GM12878 (cell line): ENCODE measurements around the gene CHST5. TPM values are rescaled to one million over a fixed set of nuclear protein-coding genes. Genes with fewer than 3 reads are reported as not detected.

Experiments used
- ATAC-seq: fragments of 200-7000 bp; cut with Tn5 transposase; 3 replicates; pipeline ENCODE4 v1.9.1; 2020; ENCODE audit warnings: mild to moderate bottlenecking, moderate library complexity
- BruUV-seq: library from RNA; stranded (reverse); fragments of 400-500 nt; replicated peaks from 2 replicates; lab custom pipeline; 2021; lab: Mats Ljungman, UMichigan
- CTCF ChIA-PET: fragments of 300-600 bp; sonication (Branson Sonifier 250); formaldehyde crosslinking; extraction: SDS; loops from one replicate; lab custom pipeline; 2021; ENCODE audit warnings: inconsistent platforms; lab: Yijun Ruan, JAX
- POLR2A ChIA-PET: fragments of 350-600 bp; formaldehyde crosslinking; extraction: SDS; loops from one replicate; lab custom pipeline; 2021; ENCODE audit warnings: inconsistent platforms; lab: Charles Lee
- RAD21 ChIA-PET: fragments of 300-600 bp; sonication (Branson Sonifier 250); formaldehyde crosslinking; loops from one replicate; lab custom pipeline; 2023; ENCODE audit warnings: antibody characterized with exemption; ENCODE audit not compliant: unreplicated experiment; lab: Charles Lee
- SMC1A ChIA-PET: fragments of 300-600 bp; sonication (Branson Sonifier 250); formaldehyde crosslinking; loops from one replicate; lab custom pipeline; 2023; ENCODE audit not compliant: unreplicated experiment, uncharacterized antibody; lab: Charles Lee
- DNase-seq: peaks from one replicate; pipeline ENCODE4 v3.0.0-alpha.2; 2011; ENCODE audit warnings: low read depth, low spot score
- FAIRE-seq: peaks from 3 replicates; lab custom pipeline; 2011; peaks lifted over from hg19 to GRCh38; lab: Jason Lieb, UNC
- H2AFZ ChIP-seq: 2 replicates; pipeline ENCODE4 v1.6.0; 2011; ENCODE audit warnings: low read depth, low read length, control low read depth; ENCODE audit not compliant: control insufficient read depth
- H3K27ac ChIP-seq: 2 replicates; pipeline ENCODE4 v1.5.1; 2011; ENCODE audit warnings: control low read depth; ENCODE audit not compliant: control insufficient read depth, insufficient read depth
- H3K27me3 ChIP-seq, 2 experiments: replicated peaks in 1 of 2; 2 replicates each; pipeline versions ENCODE4 v1.6.0 to v1.6.1; 2011; ENCODE audit warnings: low read length in 1 of 2; ENCODE audit not compliant: control insufficient read depth in 2 of 2, insufficient read depth in 2 of 2
- H3K36me3 ChIP-seq, 2 experiments: 2 replicates each; pipeline ENCODE4 v1.5.1; 2011; ENCODE audit warnings: low read length in 1 of 2; ENCODE audit not compliant: control insufficient read depth in 2 of 2, insufficient read depth in 2 of 2
- H3K4me1 ChIP-seq: 2 replicates; pipeline ENCODE4 v1.6.1; 2011; ENCODE audit warnings: mild to moderate bottlenecking, low read length, moderate library complexity, mixed read lengths; ENCODE audit not compliant: control insufficient read depth, insufficient read depth
- H3K4me2 ChIP-seq: 2 replicates; pipeline ENCODE4 v1.6.0; 2011; ENCODE audit warnings: control low read depth; ENCODE audit not compliant: control insufficient read depth, insufficient read depth
- H3K4me3 ChIP-seq: fragments of 200-600 bp; sonication (generic); 2 replicates; pipeline ENCODE4 v1.5.1; 2016
- H3K79me2 ChIP-seq: 2 replicates; pipeline ENCODE4 v1.6.0; 2011; ENCODE audit warnings: low read length; ENCODE audit not compliant: control insufficient read depth, insufficient read depth
- H3K9ac ChIP-seq: 2 replicates; pipeline ENCODE4 v1.8.0; 2011; ENCODE audit warnings: low read length, control low read depth, mixed read lengths; ENCODE audit not compliant: control insufficient read depth, insufficient read depth
- H3K9me3 ChIP-seq: replicated peaks from 3 replicates; pipeline ENCODE4 v1.5.1; 2011; ENCODE audit warnings: mild to moderate bottlenecking, low read length; ENCODE audit not compliant: control insufficient read depth, insufficient read depth
- H4K20me1 ChIP-seq: 2 replicates; pipeline ENCODE4 v1.6.0; 2011; ENCODE audit not compliant: control insufficient read depth, insufficient read depth
- BCL11A ChIP-seq: IDR thresholded peaks from 2 replicates; pipeline ENCODE4 v1.6.1; 2011; ENCODE audit warnings: low read depth, low read length
- MTA3 ChIP-seq: IDR thresholded peaks from 2 replicates; pipeline ENCODE4 v1.6.1; 2012; ENCODE audit warnings: low read length, inconsistent platforms, borderline replicate concordance
- RAD21 ChIP-seq: IDR thresholded peaks from 2 replicates; pipeline ENCODE4 v1.6.1; 2011; ENCODE audit warnings: mild to moderate bottlenecking, low read depth, low read length, moderate library complexity; ENCODE audit not compliant: insufficient read depth
- RFX5 ChIP-seq: IDR thresholded peaks from 2 replicates; pipeline ENCODE4 v1.6.1; 2011; ENCODE audit warnings: low read depth, low read length, improper control_type of control experiment
- RUNX3 ChIP-seq: IDR thresholded peaks from 2 replicates; pipeline ENCODE4 v1.6.1; 2012; ENCODE audit warnings: low read length, inconsistent platforms
- STAT3 ChIP-seq: IDR thresholded peaks from 2 replicates; pipeline ENCODE4 v1.6.1; 2011; ENCODE audit warnings: low read depth, low read length, improper control_type of control experiment
- SUZ12 ChIP-seq: fragments of 200-600 bp; sonication (generic); IDR thresholded peaks from one replicate; pipeline ENCODE4 v1.6.1; 2018; ENCODE audit warnings: antibody characterized with exemption, mild to moderate bottlenecking; ENCODE audit not compliant: unreplicated experiment
- ZSCAN29 ChIP-seq: fragments of 450-650 bp; IDR thresholded peaks from 2 replicates; pipeline ENCODE4 v1.6.1; 2017; ENCODE audit warnings: mild to moderate bottlenecking, moderate library complexity
- WGBS: methylation state at CpG from one replicate; pipeline ENCODE4 v1.1.6; 2016; ENCODE audit warnings: low lambda C conversion rate; ENCODE audit not compliant: insufficient replicate concordance, insufficient coverage; ENCODE audit errors: missing lambda C conversion rate; 5-methylcytosine and 5-hydroxymethylcytosine counted together
- in situ Hi-C: fragments of 300-500 bp; cut with MboI; formaldehyde crosslinking; loops from 9 replicates; pipeline ENCODE4 v1.14.3; 2018; ENCODE audit warnings: mixed read lengths
- intact Hi-C: fragments of 100-400 bp; cut with micrococcal nuclease; formaldehyde crosslinking; loops from one replicate; pipeline ENCODE4 v1.14.2; 2022; ENCODE audit not compliant: unreplicated experiment
- polyA plus RNA-seq, 11 experiments: library from polyadenylated mRNA; depleted of rRNA in 4 of 11; unstranded in 6 of 11; stranded (reverse) in 5 of 11; fragments of >200 nt; fragmentation: Nextera tagmentation in 4 of 11; fragmentation: Illumina TruSeq in 1 of 11; extraction: Ambion mirVana in 4 of 11; extraction: Trizol in 1 of 11; gene quantifications; 1 replicate in 1 of 11; 2 replicates in 10 of 11; pipeline versions ENCODE4 v1.2.1 to v1.2.3, GENCODE V29; 2011 to 2016; ENCODE audit warnings: inconsistent platforms in 2 of 11, missing spikeins in 2 of 11, low read depth in 1 of 11
- total RNA-seq, 4 experiments: library from RNA; depleted of rRNA in 3 of 4; stranded (reverse); fragments of >200 nt in 3 of 4; fragmentation: Illumina TruSeq in 1 of 4; extraction: Trizol in 1 of 4; gene quantifications; 2 replicates each; pipeline versions ENCODE4 v1.2.1 to v1.2.3, GENCODE V29; 2013 to 2021
- TF ChIP-seq, protein P1 (sequence below): fragments of 450-650 bp; IDR thresholded peaks from 2 replicates; pipeline ENCODE4 v1.6.1; 2017; ENCODE audit warnings: mild to moderate bottlenecking, low read depth, inconsistent platforms; ENCODE audit not compliant: poor library complexity, severe bottlenecking
- TF ChIP-seq, protein P2 (sequence below), 3 experiments: IDR thresholded peaks in 2 of 3; conservative IDR thresholded peaks in 1 of 3; 2 replicates each; pipeline ENCODE4 v1.5.1; 2011; ENCODE audit warnings: low read depth in 3 of 3, low read length in 3 of 3, mild to moderate bottlenecking in 3 of 3, control low read depth in 2 of 3, moderate library complexity in 2 of 3, inconsistent platforms in 1 of 3, mixed read lengths in 1 of 3; ENCODE audit not compliant: control insufficient read depth in 2 of 3, insufficient read depth in 1 of 3; ENCODE audit errors: extremely low read depth in 1 of 3
- TF ChIP-seq, protein P3 (sequence below): fragments of 450-650 bp; formaldehyde crosslinking; IDR thresholded peaks from 2 replicates; pipeline ENCODE4 v1.4.0; 2022; ENCODE audit warnings: mild to moderate bottlenecking, moderate library complexity
- TF ChIP-seq, protein P4 (sequence below): IDR thresholded peaks from 2 replicates; pipeline ENCODE4 v1.6.1; 2012; ENCODE audit warnings: low read depth, low read length, improper control_type of control experiment

CHST5 gene
- total and polyA plus RNA-seq, 10 of the 15 experiments (the other 5 are each of a cell fraction or from before 2014, with no cell fraction given) = 0.04 to 0.43 (median 0.14) TPM; not detected in 6

DNA sequence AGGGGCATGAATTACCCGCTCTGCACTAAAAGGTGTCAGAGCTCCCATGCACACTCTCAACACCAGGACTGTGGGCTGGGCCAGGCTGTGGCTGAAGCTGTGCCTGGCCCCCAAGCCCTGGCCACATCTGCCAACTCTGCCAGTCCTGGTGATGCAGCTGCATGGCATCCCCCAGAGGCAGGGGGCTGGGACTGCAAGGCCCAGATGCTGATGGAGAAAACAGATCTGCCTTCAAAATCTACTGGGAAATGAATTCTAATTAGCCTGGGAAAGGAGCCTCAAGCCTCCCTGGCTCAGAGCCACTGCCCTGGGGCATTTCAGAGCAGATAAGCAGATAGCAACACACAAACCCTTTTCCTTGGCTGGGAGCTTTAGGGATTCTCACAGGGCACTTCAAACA, 44.0 kb downstream of the CHST5 start:
- in situ Hi-C loops (no loop called here), intact Hi-C loops (no loop called here)
- ChIA-PET POLR2A (interaction anchor here (1.0 kb wide), 1 partner anchor 25 kb away, joined by 3 read pairs; no protein-coding TSS in a partner anchor), RAD21 (interaction anchor here (0.6 to 2.4 kb wide), 3 partner anchors 15 to 25 kb away, joined by 3 to 14 read pairs (median 5); no protein-coding TSS in a partner anchor), SMC1A (interaction anchor here (1.3 to 2.7 kb wide), 3 partner anchors 16 to 20 kb away, joined by 3 to 10 read pairs (median 4); no protein-coding TSS in a partner anchor), CTCF (interaction anchor here (1.4 to 2.4 kb wide), 3 partner anchors 21 to 58 kb away, joined by 4 to 16 read pairs (median 6); no protein-coding TSS in a partner anchor)
- no peak overlapping the region for H3K27ac ChIP-seq
- H3K4me2 ChIP-seq = no peak overlapping the region
- H3K79me2 ChIP-seq = no peaks in the 10 kb centered on the region
- ATAC-seq = peak; percentile 64
- no peaks in the 10 kb centered on the region for H3K36me3 ChIP-seq
- peak overlapping the region; percentile 64 for H2AFZ ChIP-seq
- no peaks in the 10 kb centered on the region; a peak in 1 of 4 replicates for H3K27me3 ChIP-seq
- BruUV-seq = no TSS peak
- 100% methylated on average over 1 of the region's 1 CpG for WGBS
- peaks cover 29% of the 10 kb centered on the region for H3K4me1 ChIP-seq
- no peak for DNase-seq
- no peak for FAIRE-seq
- H3K9me3 ChIP-seq = no peaks in the 10 kb centered on the region
- H3K9ac ChIP-seq = no peak overlapping the region
- no peak overlapping the region for H3K4me3 ChIP-seq
- TF ChIP-seq RUNX3 (no peak), BCL11A (no peak), RAD21 (peak; percentile 42), STAT3 (no peak), MTA3 (no peak), SUZ12 (no peak), ZSCAN29 (no peak), RFX5 (no peak)
- TF ChIP-seq, protein P1, sequence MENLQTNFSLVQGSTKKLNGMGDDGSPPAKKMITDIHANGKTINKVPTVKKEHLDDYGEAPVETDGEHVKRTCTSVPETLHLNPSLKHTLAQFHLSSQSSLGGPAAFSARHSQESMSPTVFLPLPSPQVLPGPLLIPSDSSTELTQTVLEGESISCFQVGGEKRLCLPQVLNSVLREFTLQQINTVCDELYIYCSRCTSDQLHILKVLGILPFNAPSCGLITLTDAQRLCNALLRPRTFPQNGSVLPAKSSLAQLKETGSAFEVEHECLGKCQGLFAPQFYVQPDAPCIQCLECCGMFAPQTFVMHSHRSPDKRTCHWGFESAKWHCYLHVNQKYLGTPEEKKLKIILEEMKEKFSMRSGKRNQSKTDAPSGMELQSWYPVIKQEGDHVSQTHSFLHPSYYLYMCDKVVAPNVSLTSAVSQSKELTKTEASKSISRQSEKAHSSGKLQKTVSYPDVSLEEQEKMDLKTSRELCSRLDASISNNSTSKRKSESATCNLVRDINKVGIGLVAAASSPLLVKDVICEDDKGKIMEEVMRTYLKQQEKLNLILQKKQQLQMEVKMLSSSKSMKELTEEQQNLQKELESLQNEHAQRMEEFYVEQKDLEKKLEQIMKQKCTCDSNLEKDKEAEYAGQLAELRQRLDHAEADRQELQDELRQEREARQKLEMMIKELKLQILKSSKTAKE = no peak
- TF ChIP-seq, protein P2, sequence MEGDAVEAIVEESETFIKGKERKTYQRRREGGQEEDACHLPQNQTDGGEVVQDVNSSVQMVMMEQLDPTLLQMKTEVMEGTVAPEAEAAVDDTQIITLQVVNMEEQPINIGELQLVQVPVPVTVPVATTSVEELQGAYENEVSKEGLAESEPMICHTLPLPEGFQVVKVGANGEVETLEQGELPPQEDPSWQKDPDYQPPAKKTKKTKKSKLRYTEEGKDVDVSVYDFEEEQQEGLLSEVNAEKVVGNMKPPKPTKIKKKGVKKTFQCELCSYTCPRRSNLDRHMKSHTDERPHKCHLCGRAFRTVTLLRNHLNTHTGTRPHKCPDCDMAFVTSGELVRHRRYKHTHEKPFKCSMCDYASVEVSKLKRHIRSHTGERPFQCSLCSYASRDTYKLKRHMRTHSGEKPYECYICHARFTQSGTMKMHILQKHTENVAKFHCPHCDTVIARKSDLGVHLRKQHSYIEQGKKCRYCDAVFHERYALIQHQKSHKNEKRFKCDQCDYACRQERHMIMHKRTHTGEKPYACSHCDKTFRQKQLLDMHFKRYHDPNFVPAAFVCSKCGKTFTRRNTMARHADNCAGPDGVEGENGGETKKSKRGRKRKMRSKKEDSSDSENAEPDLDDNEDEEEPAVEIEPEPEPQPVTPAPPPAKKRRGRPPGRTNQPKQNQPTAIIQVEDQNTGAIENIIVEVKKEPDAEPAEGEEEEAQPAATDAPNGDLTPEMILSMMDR (IDR thresholded peaks at IDR 0.05 in 2 of 3, conservative IDR thresholded peaks at IDR 0.05 in 1 of 3; ENCODE audit: control insufficient read depth in 2 of 3, extremely low read depth in 1 of 3, insufficient read depth in 1 of 3, low read depth in 3 of 3, low read length in 3 of 3) = peak; percentile 24 to 49 (median 41); a peak in 5 of 6 replicates
- TF ChIP-seq, protein P3, sequence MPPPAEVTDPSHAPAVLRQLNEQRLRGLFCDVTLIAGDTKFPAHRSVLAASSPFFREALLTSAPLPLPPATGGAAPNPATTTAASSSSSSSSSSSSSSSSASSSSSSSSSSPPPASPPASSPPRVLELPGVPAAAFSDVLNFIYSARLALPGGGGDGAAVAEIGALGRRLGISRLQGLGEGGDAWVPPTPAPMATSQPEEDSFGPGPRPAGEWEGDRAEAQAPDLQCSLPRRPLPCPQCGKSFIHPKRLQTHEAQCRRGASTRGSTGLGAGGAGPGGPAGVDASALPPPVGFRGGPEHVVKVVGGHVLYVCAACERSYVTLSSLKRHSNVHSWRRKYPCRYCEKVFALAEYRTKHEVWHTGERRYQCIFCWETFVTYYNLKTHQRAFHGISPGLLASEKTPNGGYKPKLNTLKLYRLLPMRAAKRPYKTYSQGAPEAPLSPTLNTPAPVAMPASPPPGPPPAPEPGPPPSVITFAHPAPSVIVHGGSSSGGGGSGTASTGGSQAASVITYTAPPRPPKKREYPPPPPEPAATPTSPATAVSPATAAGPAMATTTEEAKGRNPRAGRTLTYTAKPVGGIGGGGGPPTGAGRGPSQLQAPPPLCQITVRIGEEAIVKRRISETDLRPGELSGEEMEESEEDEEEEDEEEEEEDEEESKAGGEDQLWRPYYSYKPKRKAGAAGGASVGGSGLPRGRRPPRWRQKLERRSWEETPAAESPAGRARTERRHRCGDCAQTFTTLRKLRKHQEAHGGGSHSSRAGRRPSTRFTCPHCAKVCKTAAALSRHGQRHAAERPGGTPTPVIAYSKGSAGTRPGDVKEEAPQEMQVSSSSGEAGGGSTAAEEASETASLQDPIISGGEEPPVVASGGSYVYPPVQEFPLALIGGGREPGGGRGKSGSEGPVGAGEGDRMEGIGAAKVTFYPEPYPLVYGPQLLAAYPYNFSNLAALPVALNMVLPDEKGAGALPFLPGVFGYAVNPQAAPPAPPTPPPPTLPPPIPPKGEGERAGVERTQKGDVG (CRISPR knock-in tag) = no peak
- TF ChIP-seq, protein P4, sequence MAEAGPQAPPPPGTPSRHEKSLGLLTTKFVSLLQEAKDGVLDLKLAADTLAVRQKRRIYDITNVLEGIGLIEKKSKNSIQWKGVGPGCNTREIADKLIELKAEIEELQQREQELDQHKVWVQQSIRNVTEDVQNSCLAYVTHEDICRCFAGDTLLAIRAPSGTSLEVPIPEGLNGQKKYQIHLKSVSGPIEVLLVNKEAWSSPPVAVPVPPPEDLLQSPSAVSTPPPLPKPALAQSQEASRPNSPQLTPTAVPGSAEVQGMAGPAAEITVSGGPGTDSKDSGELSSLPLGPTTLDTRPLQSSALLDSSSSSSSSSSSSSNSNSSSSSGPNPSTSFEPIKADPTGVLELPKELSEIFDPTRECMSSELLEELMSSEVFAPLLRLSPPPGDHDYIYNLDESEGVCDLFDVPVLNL = no peak
- H4K20me1 ChIP-seq = no peaks in the 10 kb centered on the region
